BE2C (cell line): ENCODE results near the gene KIAA0930.
"Not testable (repeated sequence)": the region's sequence is repeated elsewhere in the genome, so short reads cannot be mapped to it uniquely, and the experiment has no call there.

Experiments
- DNase-seq: peaks from one replicate; pipeline ENCODE4 v3.0.0-alpha.2; 2020
- H3K27me3 ChIP-seq: fragments of 250-450 bp; sonication (Bioruptor Pico); 2 replicates; pipeline ENCODE4 v1.5.1; 2020; ENCODE audit warnings: mild to moderate bottlenecking
- H3K36me3 ChIP-seq: fragments of 250-450 bp; sonication (Bioruptor Pico); 2 replicates; pipeline ENCODE4 v1.5.1; 2020; ENCODE audit warnings: mild to moderate bottlenecking
- H3K4me1 ChIP-seq: fragments of 250-450 bp; sonication (Bioruptor Pico); 2 replicates; pipeline ENCODE4 v1.5.1; 2020
- H3K4me3 ChIP-seq: 2 replicates; pipeline ENCODE4 v1.5.1; 2011; ENCODE audit warnings: low read depth, low read length
- H3K9me3 ChIP-seq: fragments of 250-450 bp; sonication (Bioruptor Pico); 2 replicates; pipeline ENCODE4 v1.5.1; 2020
- CTCF ChIP-seq: IDR thresholded peaks from 2 replicates; pipeline ENCODE4 v1.5.1; 2012; ENCODE audit warnings: mild to moderate bottlenecking, low read depth, low read length

KIAA0930 gene

DNA sequence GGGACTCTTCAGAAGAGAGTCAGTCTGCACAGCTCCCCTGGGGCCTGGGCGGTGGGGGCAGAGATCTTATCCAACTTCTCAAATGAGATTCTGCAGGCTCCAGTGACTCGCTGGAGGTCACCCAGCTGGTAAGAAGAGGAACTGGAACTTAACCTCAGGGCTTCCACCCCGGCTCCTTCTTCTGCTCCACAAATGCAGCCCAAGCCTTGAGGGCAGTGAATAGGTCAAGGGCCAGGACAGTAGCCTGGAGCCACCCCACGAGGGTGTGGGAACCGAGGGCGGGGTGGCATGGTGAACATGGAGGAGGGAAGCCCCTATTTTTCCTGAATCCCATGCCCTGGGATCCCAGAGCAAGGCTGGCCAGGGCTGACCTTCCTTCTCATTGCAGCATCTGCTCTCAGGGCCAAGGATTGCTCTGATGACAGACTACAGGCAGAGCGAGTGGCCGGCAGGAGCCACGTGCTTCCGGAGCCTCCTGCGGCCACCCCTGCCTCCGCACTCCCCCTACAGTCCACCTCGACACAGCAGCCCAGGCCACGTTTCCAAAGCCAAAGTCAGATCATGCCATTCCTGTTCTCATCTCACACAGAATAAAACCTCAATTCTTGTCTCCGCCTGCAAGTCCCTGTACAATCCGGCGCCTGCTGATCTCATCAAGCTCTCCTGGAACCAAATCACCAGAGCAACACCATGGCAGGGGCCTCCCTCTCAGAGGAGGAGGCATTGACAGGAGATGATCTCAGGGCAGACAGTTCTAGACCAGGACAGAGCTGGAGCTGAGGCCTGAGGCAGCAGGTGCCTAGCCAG, 23.0 kb upstream of the KIAA0930 start:
- DNase-seq: peak; percentile 88
- peaks cover 14% of the 10 kb centered on the region for H3K4me1 ChIP-seq
- H3K9me3 ChIP-seq: no peaks in the 10 kb centered on the region
- no peaks in the 10 kb centered on the region for H3K36me3 ChIP-seq
- H3K27me3 ChIP-seq: no peaks in the 10 kb centered on the region
- TF ChIP-seq CTCF: peak; percentile 86
- peak overlapping the region; percentile 27; the same call in 1 of the 2 replicates for H3K4me3 ChIP-seq

GRCh38 chr22:45262931-45263462, 22.3 kb upstream of the KIAA0930 start:
- Histone ChIP-seq H3K4me3 (peak overlapping the region; percentile 27; the same call in 1 of the 2 replicates), H3K4me1 (peaks cover 14% of the 10 kb centered on the region), H3K27me3 (no peaks in the 10 kb centered on the region)

GRCh38 chr22:45262195-45262930, 21.7 kb upstream of the KIAA0930 start:
- H3K4me3 ChIP-seq: no peak overlapping the region
- no peaks in the 10 kb centered on the region for H3K27me3 ChIP-seq
- peaks cover 14% of the 10 kb centered on the region for H3K4me1 ChIP-seq
- H3K9me3 ChIP-seq: no peaks in the 10 kb centered on the region
- no peak for TF ChIP-seq CTCF
- DNase-seq: no peak
- H3K36me3 ChIP-seq: no peaks in the 10 kb centered on the region

More at GRCh38 chr22:45262931-45263462, 22.3 kb upstream of the KIAA0930 start:
- Histone ChIP-seq H3K9me3 (no peaks in the 10 kb centered on the region), H3K36me3 (no peaks in the 10 kb centered on the region)
- DNase-seq: peak; percentile 83
- TF ChIP-seq CTCF: no peak

DNA sequence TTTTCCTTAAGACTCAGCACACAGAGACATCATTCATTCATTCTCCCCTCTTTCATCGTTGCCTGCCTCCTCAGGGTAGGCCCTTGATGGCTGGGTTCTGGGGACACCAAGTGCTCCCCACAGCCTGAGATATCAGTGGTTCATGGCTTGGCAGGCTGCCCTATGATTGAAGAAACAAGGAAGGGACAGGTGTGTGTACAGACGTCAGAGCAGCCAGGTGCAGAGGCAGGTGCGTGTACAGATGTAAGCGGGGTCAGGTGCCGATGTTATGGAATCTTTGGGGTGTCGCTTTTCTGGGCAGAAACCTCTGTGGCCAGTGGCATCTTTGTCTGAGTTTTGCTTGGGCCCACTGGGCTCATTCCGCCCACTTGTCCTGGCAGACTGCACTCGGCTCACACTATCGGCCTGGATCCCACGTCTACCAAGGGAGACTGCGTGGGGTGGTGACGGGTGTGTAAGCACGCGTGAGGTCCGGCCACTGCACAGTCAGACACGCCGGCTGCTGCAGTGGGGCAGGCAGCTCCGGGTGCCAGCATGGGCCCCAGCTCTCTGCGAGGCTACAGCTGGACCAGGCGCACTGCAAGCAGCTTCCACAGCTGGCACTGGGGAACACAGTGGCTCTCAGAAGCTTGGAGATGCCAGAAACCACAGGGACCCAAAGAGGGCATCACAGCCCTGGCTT, 20.9 kb upstream of the KIAA0930 start:
- no peaks in the 10 kb centered on the region for H3K36me3 ChIP-seq
- no peak overlapping the region for H3K4me3 ChIP-seq
- H3K27me3 ChIP-seq: no peaks in the 10 kb centered on the region
- H3K9me3 ChIP-seq: no peaks in the 10 kb centered on the region
- peaks cover 14% of the 10 kb centered on the region for H3K4me1 ChIP-seq
- TF ChIP-seq CTCF: no peak
- DNase-seq: no peak

GRCh38 chr22:45260395-45260759, 19.7 kb upstream of the KIAA0930 start:
- H3K36me3 ChIP-seq, H3K27me3 ChIP-seq, H3K4me3 ChIP-seq, DNase-seq, H3K9me3 ChIP-seq: not testable (repeated sequence)
- peaks cover 14% of the 10 kb centered on the region for H3K4me1 ChIP-seq

GRCh38 chr22:45259754-45260394, 19.2 kb upstream of the KIAA0930 start:
- DNase-seq: no peak
- no peak overlapping the region for H3K4me3 ChIP-seq
- no peaks in the 10 kb centered on the region for H3K9me3 ChIP-seq
- TF ChIP-seq CTCF: no peak
- H3K4me1 ChIP-seq: peaks cover 16% of the 10 kb centered on the region
- no peaks in the 10 kb centered on the region for H3K27me3 ChIP-seq
- H3K36me3 ChIP-seq: no peaks in the 10 kb centered on the region

- not testable (repeated sequence) for H3K9me3 ChIP-seq, H3K36me3 ChIP-seq, H3K4me3 ChIP-seq, DNase-seq, H3K27me3 ChIP-seq
- H3K4me1 ChIP-seq: peaks cover 12% of the 10 kb centered on the region
Measured at GRCh38 chr22:45257941-45258340, 17.2 kb upstream of the KIAA0930 start.
